Measurements from ENCODE around the gene PTDSS2. TPM values are rescaled to one million over a fixed set of nuclear protein-coding genes. Genes with fewer than 3 reads are reported as not detected.

PTDSS2 gene
- total and polyA plus RNA-seq, 7 donors, result 11.8 to 26.0 (median 19.6) TPM

DNA sequence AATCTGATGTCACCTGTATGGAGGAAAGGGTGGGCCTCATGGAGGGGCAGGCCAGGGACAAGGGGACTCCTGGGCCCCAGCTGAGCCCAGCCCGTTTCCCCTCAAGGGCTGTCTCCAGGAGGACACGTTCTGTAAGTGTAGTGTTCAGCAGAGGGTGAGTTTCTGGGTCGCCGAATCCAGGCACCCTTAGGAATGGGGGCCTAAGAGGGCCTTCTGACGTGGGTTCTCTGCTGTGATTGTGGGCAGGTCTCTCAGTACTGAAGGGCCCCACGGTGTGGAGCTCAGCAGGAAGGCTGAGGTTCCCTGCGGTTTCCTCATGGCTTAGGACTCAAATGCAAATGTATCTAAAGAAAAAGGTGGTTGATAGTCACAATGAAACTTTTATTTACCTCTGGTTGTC, 6.5 kb downstream of the PTDSS2 start:
- TF ChIP-seq CTCF (IDR thresholded peaks at IDR 0.05), result no peak
- H3K27ac ChIP-seq, result no peak overlapping the region
- H3K4me3 ChIP-seq, result no peak overlapping the region
- peaks cover 3 to 57% of the 10 kb centered on the region in 2 donors for H3K36me3 ChIP-seq (ENCODE audit: insufficient read depth in 1 of 2, low read depth in 1 of 2)
- H3K27me3 ChIP-seq (ENCODE audit: insufficient read depth in 3 of 3, low read length in 2 of 3), result no peaks in the 10 kb centered on the region
- ATAC-seq, result no peak
- intact Hi-C loops (cut with DNase I), result loop anchor here in 1 of 2 donors (5.0 kb wide), 1 partner anchor 36 kb away; no protein-coding TSS in a partner anchor
- WGBS, 3 donors, result 72 to 79% (median 75%) methylated on average over 7 of the region's 7 CpGs
- DNase-seq, result peak; percentile 0 to 27
- H3K4me1 ChIP-seq, result peaks cover 7% of the 10 kb centered on the region
- H3K9me3 ChIP-seq, result no peaks in the 10 kb centered on the region

- WGBS, 3 donors, result 73 to 76% (median 76%) methylated on average over 23 of the region's 23 CpGs
- no peak overlapping the region for H3K27ac ChIP-seq
- no peak overlapping the region for H3K4me3 ChIP-seq
- no peak for ATAC-seq
- no peaks in the 10 kb centered on the region for H3K4me1 ChIP-seq
- H3K27me3 ChIP-seq (ENCODE audit: insufficient read depth in 3 of 3, low read length in 2 of 3), result no peaks in the 10 kb centered on the region
- peak in 1 of 2 donors; percentile 38 for DNase-seq
- intact Hi-C loops (cut with DNase I), result loop anchor here in 1 of 2 donors (5.0 kb wide), 1 partner anchor 35 kb away; no protein-coding TSS in a partner anchor
- no peak for TF ChIP-seq CTCF (IDR thresholded peaks at IDR 0.05)
- H3K36me3 ChIP-seq (ENCODE audit: insufficient read depth in 1 of 2, low read depth in 1 of 2), result peaks cover 3 to 60% of the 10 kb centered on the region in 2 donors
- no peaks in the 10 kb centered on the region for H3K9me3 ChIP-seq
Measured at GRCh38 chr11:457111-457760, 7.2 kb downstream of the PTDSS2 start.

DNA sequence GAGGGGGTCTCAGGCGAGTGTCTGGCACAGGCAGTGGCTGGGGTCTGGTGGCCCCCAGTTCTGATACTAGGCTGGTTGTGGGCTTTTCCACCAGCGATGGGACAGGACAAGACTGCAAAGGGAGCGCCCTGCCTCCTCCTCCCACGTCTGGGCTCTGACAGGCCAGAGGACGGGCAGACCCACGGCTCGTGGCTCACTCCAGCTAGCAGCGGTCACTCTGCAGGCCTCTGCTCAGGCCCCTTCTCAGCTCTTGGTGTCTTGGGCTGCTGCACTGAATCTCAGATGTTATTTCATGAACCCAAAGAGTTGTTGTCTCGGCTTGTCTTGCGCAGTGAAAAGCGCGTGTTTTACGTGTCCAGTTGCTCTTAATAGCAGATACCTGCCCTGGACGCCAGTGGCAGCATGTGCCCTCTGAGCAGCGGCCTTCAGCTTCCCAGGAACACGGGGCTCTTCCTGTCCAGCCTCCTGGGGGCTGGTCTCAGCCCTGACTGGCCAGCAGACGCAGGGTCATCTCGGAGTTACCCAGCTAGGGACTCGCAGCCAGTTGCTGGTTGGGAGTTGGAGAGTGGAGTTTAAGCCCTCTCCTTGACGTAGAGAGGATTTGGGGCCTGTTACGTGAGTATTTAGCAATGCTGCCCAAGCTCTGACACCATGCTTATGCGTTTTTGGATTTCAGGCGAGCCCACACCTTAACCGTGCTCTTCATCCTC, 9.6 kb downstream of the PTDSS2 start:
- H3K27me3 ChIP-seq (ENCODE audit: insufficient read depth in 3 of 3, low read length in 2 of 3), result no peaks in the 10 kb centered on the region
- WGBS, 3 donors, result 92 to 93% (median 93%) methylated on average over 24 of the region's 24 CpGs
- H3K4me3 ChIP-seq, result no peak overlapping the region
- no peak for TF ChIP-seq CTCF (IDR thresholded peaks at IDR 0.05)
- ATAC-seq (no peak), DNase-seq (peak in 1 of 2 donors; percentile 41)
- no peaks in the 10 kb centered on the region for H3K4me1 ChIP-seq
- H3K9me3 ChIP-seq, result no peaks in the 10 kb centered on the region
- H3K36me3 ChIP-seq (ENCODE audit: insufficient read depth in 1 of 2, low read depth in 1 of 2), result peaks cover 3 to 48% of the 10 kb centered on the region in 2 donors
- no peak overlapping the region for H3K27ac ChIP-seq
- intact Hi-C loops (cut with DNase I), result loop anchor here in 1 of 2 donors (5.0 kb wide), 1 partner anchor 33 kb away; no protein-coding TSS in a partner anchor

DNA sequence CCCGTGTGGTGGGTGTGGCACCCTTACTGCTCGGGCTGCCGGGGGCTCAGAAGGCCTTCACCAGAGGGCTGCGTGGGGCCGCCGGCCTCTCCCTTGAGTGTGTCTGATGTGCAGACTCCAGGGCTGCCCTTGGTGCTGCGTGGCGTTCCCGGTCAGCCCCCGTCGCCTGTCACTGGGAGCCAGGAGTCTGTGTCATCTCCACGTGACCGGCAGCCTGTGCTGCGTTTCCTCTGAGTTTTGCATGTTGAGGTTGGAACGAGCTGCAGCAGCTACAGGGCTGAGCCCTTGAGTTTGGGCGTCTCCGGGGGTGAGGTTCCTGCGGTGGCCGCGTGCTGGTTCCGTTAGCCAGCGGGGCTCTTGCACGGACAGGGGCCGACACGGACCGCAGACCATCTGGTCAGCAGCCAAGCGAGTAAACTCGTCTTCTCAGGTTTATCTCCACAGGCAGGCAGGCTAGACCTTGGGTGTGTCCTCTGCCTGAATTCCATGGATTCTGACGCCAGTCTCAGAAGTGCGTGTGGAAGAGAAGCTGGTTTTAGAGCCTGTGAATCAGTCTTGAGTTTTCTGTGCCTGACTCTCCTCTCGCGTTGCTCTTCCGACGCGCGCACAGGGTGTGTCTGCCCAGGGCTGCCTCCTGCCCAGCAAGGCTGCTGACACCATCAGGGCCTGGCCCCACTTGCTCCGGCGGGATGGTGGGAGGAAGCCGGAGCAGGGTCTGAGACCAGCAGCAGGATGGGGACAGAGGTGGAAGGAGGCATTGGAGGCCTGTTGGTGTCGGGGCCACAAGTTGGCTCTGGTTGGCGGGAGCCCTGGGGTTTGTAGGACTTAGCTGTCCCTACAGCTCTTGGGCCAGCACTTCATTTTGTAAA, 10.5 kb downstream of the PTDSS2 start:
- peak in 1 of 2 donors; percentile 40 for DNase-seq
- H3K9me3 ChIP-seq, result no peaks in the 10 kb centered on the region
- intact Hi-C loops (cut with DNase I), result no loop called here
- H3K36me3 ChIP-seq (ENCODE audit: insufficient read depth in 1 of 2, low read depth in 1 of 2), result peaks cover 3 to 56% of the 10 kb centered on the region in 2 donors
- ATAC-seq, result no peak
- no peaks in the 10 kb centered on the region for H3K4me1 ChIP-seq
- no peak for TF ChIP-seq CTCF (IDR thresholded peaks at IDR 0.05)
- no peak overlapping the region for H3K27ac ChIP-seq
- no peak overlapping the region for H3K4me3 ChIP-seq
- WGBS, 3 donors, result 92 to 94% (median 93%) methylated on average over 41 of the region's 41 CpGs
- no peaks in the 10 kb centered on the region for H3K27me3 ChIP-seq (ENCODE audit: insufficient read depth in 3 of 3, low read length in 2 of 3)

Data from psoas muscle (tissue), 8 donors.